NT2/D1 (cell line): Measurements from ENCODE around the gene CDKL4.

ENCODE experiments used
- SUZ12 ChIP-seq: IDR thresholded peaks from 2 replicates; pipeline ENCODE4 v1.6.1; 2011; ENCODE audit not compliant: insufficient read length, insufficient read depth; ENCODE audit errors: extremely low read depth
- YY1 ChIP-seq: IDR thresholded peaks from 2 replicates; pipeline ENCODE4 v1.6.1; 2011; ENCODE audit not compliant: insufficient read length, insufficient read depth
- ZNF274 ChIP-seq: IDR thresholded peaks from 2 replicates; pipeline ENCODE4 v1.6.1; 2011; ENCODE audit warnings: mild to moderate bottlenecking, low read depth, low read length

DNA sequence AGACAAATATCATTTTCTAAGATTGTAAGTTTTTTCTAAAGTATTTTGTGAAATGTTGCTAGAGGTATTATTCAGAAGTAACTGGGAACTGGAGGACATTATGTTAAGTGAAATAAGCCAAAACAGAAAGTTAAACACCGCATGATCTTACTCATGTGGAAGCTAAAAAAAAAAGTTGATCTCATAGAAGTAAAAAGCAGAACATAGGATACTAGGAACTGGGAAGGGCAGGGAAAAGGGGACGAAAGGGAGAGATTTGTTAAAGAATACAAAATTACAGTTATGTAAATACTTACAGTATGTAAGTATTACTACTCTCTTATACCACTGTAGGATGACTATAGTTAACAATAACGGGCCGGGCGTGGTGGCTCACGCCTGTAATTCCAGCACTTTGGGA, 46.7 kb upstream of the CDKL4 start:
- TF ChIP-seq SUZ12 (no peak), YY1 (no peak), ZNF274 (no peak)
